Activated T-helper 2 cell treated with anti-CD3 and anti-CD28 coated beads, Interferon-gamma antibody, Interleukin-2, Interleukin-4, amounts not matched to agents 10 μg/mL and 5 μg/mL and 100 μg/mL, durations not matched to agents 14 hours and 24 hours and 36 hours (primary cell): ENCODE measurements around the gene CD248. TPM values are rescaled to one million over a fixed set of nuclear protein-coding genes. Genes with fewer than 3 reads are reported as not detected.

Source experiments
- DNase-seq: peaks from one replicate; pipeline ENCODE4 v3.0.0; 2021; ENCODE audit warnings: low spot score
- H3K27ac Mint-ChIP-seq: one replicate; pipeline ENCODE4 v1.8.0; 2021; ENCODE audit warnings: mixed read lengths
- H3K27me3 Mint-ChIP-seq: one replicate; pipeline ENCODE4 v1.8.0; 2021; ENCODE audit warnings: low read depth, mixed read lengths
- H3K36me3 Mint-ChIP-seq: one replicate; pipeline ENCODE4 v1.8.0; 2021; ENCODE audit warnings: low read depth, mixed read lengths
- H3K4me1 Mint-ChIP-seq: one replicate; pipeline ENCODE4 v1.8.0; 2021; ENCODE audit warnings: low read depth, mixed read lengths
- H3K4me3 Mint-ChIP-seq: one replicate; pipeline ENCODE4 v1.8.0; 2021; ENCODE audit warnings: low read depth, mild to moderate bottlenecking, moderate library complexity, mixed read lengths
- H3K9me3 Mint-ChIP-seq: one replicate; pipeline ENCODE4 v1.8.0; 2021; ENCODE audit warnings: mixed read lengths
- intact Hi-C: fragments of 100-400 bp; cut with micrococcal nuclease; formaldehyde crosslinking; loops from one replicate; pipeline ENCODE4 v1.15.1; 2023
- total RNA-seq: library from RNA; stranded (reverse); gene quantifications from 2 replicates; pipeline ENCODE4 v1.2.3, GENCODE V29; 2022

Gene CD248
- total RNA-seq, 1 donor from 2014 or later: not detected

GRCh38 chr11:66274219-66274618, 42.6 kb downstream of the CD248 start:
- peaks cover 62% of the 10 kb centered on the region for H3K36me3 Mint-ChIP-seq
- H3K27ac Mint-ChIP-seq: no peak overlapping the region
- peaks cover 6% of the 10 kb centered on the region for H3K27me3 Mint-ChIP-seq
- H3K4me1 Mint-ChIP-seq: peaks cover 19% of the 10 kb centered on the region
- no peak for DNase-seq
- no peak overlapping the region for H3K4me3 Mint-ChIP-seq
- no peaks in the 10 kb centered on the region for H3K9me3 Mint-ChIP-seq
- intact Hi-C loops: no loop called here

- Mint-ChIP-seq H3K36me3 (peaks cover 62% of the 10 kb centered on the region), H3K4me1 (peaks cover 19% of the 10 kb centered on the region), H3K27ac (no peak overlapping the region), H3K27me3 (no peaks in the 10 kb centered on the region), H3K9me3 (no peaks in the 10 kb centered on the region), H3K4me3 (no peak overlapping the region)
- intact Hi-C loops: no loop called here
- DNase-seq: no peak
Observed at GRCh38 chr11:66272596-66272995, 44.2 kb downstream of the CD248 start.

DNA sequence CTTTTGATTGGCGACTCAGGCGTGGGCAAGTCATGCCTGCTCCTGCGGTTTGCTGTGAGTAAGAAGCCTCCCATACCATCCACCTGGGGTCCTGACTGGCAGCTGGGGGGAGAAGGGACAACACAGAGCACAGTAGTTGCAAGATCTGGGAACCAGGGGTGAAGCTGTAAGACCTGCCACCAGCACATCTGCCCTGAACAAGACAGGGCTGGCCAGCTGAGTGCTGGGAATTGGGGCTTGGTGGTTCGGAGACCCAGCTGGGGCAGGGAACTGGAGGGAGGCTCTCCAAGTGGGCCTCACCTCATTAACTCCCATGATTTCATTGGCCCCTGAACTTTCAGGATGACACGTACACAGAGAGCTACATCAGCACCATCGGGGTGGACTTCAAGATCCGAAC, 45.0 kb downstream of the CD248 start:
- Mint-ChIP-seq H3K36me3 (peaks cover 65% of the 10 kb centered on the region), H3K27me3 (no peaks in the 10 kb centered on the region), H3K4me3 (no peak overlapping the region), H3K27ac (no peak overlapping the region), H3K9me3 (no peaks in the 10 kb centered on the region), H3K4me1 (peaks cover 24% of the 10 kb centered on the region)
- no peak for DNase-seq
- intact Hi-C loops: no loop called here

DNA sequence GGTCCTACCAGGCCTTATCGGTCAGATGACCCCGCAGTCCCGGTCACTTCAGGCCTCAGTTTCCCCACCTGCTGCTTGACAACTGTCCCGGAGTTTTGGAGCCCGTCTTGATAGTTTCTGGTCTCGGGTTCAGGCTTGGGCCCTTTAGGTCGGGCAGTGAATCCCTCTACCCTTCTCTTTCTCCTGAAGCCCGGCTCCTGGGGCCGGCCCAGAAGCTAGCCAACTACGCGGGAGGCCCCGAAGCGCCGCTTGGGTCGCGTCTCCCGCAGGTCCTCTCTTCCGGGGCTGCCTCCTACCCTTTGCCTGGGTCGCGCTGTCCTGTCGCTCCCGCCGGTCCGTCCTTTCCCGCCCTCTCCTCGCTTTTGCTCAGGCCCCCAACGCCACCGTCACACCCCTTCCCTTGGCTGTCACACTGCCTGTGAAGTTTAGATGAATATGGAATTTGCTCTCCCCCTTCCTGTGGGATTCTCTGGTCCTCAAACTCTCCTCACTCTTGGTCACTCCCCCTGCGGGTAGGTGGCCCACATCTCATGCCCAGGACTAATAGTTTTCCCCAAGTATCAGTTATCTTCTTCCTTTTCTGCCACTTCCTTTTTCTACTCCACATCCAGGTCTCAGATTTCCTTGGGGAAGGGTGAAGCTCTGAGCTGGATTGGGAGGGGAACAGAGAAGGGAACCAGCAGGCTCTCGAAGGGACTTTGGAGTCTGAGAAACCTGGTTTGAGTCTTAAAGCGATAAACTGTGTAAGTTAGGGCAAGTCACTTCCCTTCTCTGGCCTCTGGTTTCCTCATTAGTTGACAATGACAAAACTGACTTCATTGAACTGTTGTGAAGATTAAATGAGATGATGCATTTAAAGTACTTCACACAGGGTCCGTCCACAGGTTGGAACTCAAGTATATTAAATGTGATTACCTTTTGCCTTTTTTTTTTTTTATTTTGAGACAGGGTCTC, 47.6 kb downstream of the CD248 start:
- Mint-ChIP-seq H3K27me3 (no peaks in the 10 kb centered on the region), H3K27ac (peak overlapping the region; percentile 84), H3K4me3 (peak overlapping the region; percentile 91), H3K9me3 (no peaks in the 10 kb centered on the region), H3K36me3 (peaks cover 52% of the 10 kb centered on the region), H3K4me1 (peaks cover 24% of the 10 kb centered on the region)
- intact Hi-C loops: loop anchor here (1.0 to 5.0 kb wide), 3 partner anchors 20 to 654 kb away; partner anchors contain the start of genes PCNX3, SF3B2 and YIF1A
- DNase-seq: no peak

DNA sequence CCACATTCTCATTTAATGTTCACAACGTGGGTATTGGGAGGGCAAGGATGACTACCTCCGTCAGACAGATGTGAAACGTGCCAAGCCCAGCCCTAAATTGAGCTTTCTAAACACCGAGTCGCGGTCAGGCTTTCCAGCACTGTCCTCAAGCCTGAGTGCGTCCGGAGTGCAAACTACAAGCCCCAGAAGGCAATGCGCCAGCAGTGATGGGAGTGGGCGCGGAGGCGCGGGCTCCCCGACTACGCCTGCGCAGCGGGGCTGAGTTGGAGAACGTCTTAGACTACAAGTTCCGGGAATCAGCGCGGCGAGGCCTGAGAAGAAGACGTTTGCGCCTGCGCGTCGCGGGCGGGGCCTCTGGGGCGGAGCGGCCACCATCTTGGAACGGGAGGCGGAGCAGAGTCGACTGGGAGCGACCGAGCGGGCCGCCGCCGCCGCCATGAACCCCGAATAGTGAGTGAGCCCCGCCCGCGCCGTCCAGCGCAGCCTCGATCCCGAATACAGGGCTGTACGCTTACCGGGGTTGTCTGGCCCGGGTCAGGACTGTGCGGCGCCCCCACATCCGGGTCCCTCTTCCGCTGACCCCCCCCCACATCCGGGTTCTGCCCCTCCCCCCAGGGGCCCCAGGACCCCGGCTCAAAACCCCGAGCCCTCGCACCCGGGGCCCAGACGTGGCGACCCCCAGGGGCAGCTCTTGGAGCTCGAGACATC, 48.4 kb downstream of the CD248 start, which contains the start of gene RAB1B:
RAB1B (plus strand) TSS at position 396 of the 708 bp plus-strand sequence; CDS start at position 437, 41 bp downstream.
- H3K27me3 Mint-ChIP-seq: no peaks in the 10 kb centered on the region
- peaks cover 24% of the 10 kb centered on the region for H3K4me1 Mint-ChIP-seq
- no peaks in the 10 kb centered on the region for H3K9me3 Mint-ChIP-seq
- intact Hi-C loops: loop anchor here (1.0 to 5.0 kb wide), 3 partner anchors 21 to 653 kb away; partner anchors contain the start of genes PCNX3, SF3B2 and YIF1A
- peak; percentile 100 for DNase-seq
- peaks cover 49% of the 10 kb centered on the region for H3K36me3 Mint-ChIP-seq
- H3K27ac Mint-ChIP-seq: peak within 1 kb of the TSS; percentile 84
- peak within 1 kb of the TSS; percentile 91 for H3K4me3 Mint-ChIP-seq

GRCh38 chr11:66267379-66268243, 49.2 kb downstream of the CD248 start:
- intact Hi-C loops: loop anchor here (1.0 to 5.0 kb wide), 4 partner anchors 22 to 652 kb away; partner anchors contain the start of genes PCNX3, SF3B2 and YIF1A
- H3K27me3 Mint-ChIP-seq: no peaks in the 10 kb centered on the region
- peaks cover 24% of the 10 kb centered on the region for H3K4me1 Mint-ChIP-seq
- peak overlapping the region; percentile 91 for H3K4me3 Mint-ChIP-seq
- no peaks in the 10 kb centered on the region for H3K9me3 Mint-ChIP-seq
- DNase-seq: peak; percentile 77
- H3K36me3 Mint-ChIP-seq: peaks cover 45% of the 10 kb centered on the region
- peak overlapping the region; percentile 84 for H3K27ac Mint-ChIP-seq

- Mint-ChIP-seq H3K27me3 (no peaks in the 10 kb centered on the region), H3K27ac (peak overlapping the region; percentile 78), H3K36me3 (peaks cover 39% of the 10 kb centered on the region), H3K4me3 (peak overlapping the region; percentile 78), H3K9me3 (no peaks in the 10 kb centered on the region), H3K4me1 (peaks cover 24% of the 10 kb centered on the region)
- intact Hi-C loops: loop anchor here (2.0 to 5.0 kb wide), 2 partner anchors 46 to 215 kb away; partner anchors contain the start of gene SF3B2
- DNase-seq: no peak
Observed at GRCh38 chr11:66267039-66267378, 49.8 kb downstream of the CD248 start.

GRCh38 chr11:66266378-66267038, 50.3 kb downstream of the CD248 start:
- no peaks in the 10 kb centered on the region for H3K27me3 Mint-ChIP-seq
- peak overlapping the region; percentile 78 for H3K4me3 Mint-ChIP-seq
- intact Hi-C loops: loop anchor here (2.0 to 5.0 kb wide), 2 partner anchors 46 to 214 kb away; partner anchors contain the start of gene SF3B2
- peaks cover 37% of the 10 kb centered on the region for H3K36me3 Mint-ChIP-seq
- no peak for DNase-seq
- peaks cover 24% of the 10 kb centered on the region for H3K4me1 Mint-ChIP-seq
- H3K9me3 Mint-ChIP-seq: no peaks in the 10 kb centered on the region
- no peak overlapping the region for H3K27ac Mint-ChIP-seq

- H3K4me3 Mint-ChIP-seq: no peak overlapping the region
- no peak overlapping the region for H3K27ac Mint-ChIP-seq
- H3K27me3 Mint-ChIP-seq: no peaks in the 10 kb centered on the region
- no peaks in the 10 kb centered on the region for H3K9me3 Mint-ChIP-seq
- H3K36me3 Mint-ChIP-seq: peaks cover 42% of the 10 kb centered on the region
- no peak for DNase-seq
- H3K4me1 Mint-ChIP-seq: peaks cover 22% of the 10 kb centered on the region
- intact Hi-C loops: loop anchor here (2.0 to 5.0 kb wide), 2 partner anchors 47 to 213 kb away; partner anchors contain the start of gene SF3B2
Observed at GRCh38 chr11:66265531-66266377, 51.1 kb downstream of the CD248 start.

DNA sequence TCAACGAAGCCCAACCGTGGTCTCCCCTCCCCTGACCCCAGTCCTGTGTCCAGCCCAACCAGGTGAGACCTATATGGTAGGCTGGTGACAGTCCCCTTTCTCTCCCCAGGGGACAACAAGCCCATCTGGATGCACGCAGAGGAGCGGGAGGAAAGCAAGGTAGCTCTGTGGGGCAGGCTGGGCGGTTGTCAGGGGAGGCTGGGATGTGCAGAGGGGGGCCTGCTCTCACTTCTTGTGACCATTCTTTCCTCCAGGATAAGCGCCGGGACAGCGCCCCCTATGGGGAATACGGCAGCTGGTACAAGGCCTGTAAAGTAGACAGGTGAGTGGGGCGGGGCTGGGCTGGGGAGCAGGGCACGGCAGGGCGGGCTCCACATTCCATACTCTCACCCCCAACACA, 51.9 kb downstream of the CD248 start:
- Mint-ChIP-seq H3K36me3 (peaks cover 40% of the 10 kb centered on the region), H3K27ac (no peak overlapping the region), H3K27me3 (no peaks in the 10 kb centered on the region), H3K4me1 (peaks cover 17% of the 10 kb centered on the region), H3K4me3 (no peak overlapping the region), H3K9me3 (no peaks in the 10 kb centered on the region)
- peak; percentile 29 for DNase-seq
- intact Hi-C loops: loop anchor here (5.0 kb wide), 1 partner anchor 213 kb away; the partner anchor contains the start of gene SF3B2
